Suprapubic skin (tissue), 4 donors: ENCODE measurements around the gene WDR45B.

Experiments used
- EP300 ChIP-seq: sonication (generic); formaldehyde crosslinking; IDR thresholded peaks from one replicate; pipeline ENCODE4 v1.6.1; 2017; ENCODE audit warnings: antibody characterized with exemption
- POLR2AphosphoS5 ChIP-seq, 3 donors: sonication (generic); formaldehyde crosslinking; IDR thresholded peaks; one replicate each; pipeline ENCODE4 v1.6.1; 2017; ENCODE audit warnings: antibody characterized with exemption in 3 of 3

GRCh38 chr17:82590216-82590615, 58.0 kb downstream of the WDR45B start:
- no peak for TF ChIP-seq EP300
- TF ChIP-seq POLR2AphosphoS5 (IDR thresholded peaks at IDR 0.05), result no peak
